GM19035 (cell line): ENCODE measurements around the gene HOXA5.

Experiments used
- ATAC-seq: cut with Tn5 transposase; IDR thresholded peaks from one replicate; pipeline ENCODE4 v1.9.1; 2021; ENCODE audit not compliant: unreplicated experiment

Gene HOXA5

GRCh38 chr7:27137640-27138315, 5.7 kb downstream of the HOXA5 start:
- ATAC-seq, result no peak

DNA sequence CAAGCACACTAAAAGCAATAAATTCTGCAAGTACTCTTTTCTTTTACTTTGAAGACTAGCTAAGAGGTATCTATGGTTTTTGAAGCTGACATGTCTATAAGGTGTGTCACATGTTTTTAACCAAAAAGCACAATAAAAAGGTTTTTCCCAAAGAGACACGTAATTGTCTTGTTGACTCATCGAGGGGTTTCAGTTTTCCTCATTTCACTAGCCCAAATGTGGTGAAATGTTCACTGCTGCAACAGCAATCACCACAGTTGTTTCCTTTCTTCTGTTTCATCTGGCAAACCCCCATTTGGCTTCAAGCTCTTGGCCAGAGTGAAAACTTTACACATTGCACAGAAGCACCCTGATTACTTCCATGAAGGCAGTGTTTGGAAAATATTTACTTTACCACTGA, 9.1 kb downstream of the HOXA5 start:
- no peak for ATAC-seq

- ATAC-seq, result no peak
These were observed 9.9 kb downstream of the HOXA5 start for GRCh38 chr7:27133409-27134231.

GRCh38 chr7:27132978-27133377, 10.5 kb downstream of the HOXA5 start:
- no peak for ATAC-seq

GRCh38 chr7:27132214-27132613, 11.3 kb downstream of the HOXA5 start:
- ATAC-seq, result no peak

DNA sequence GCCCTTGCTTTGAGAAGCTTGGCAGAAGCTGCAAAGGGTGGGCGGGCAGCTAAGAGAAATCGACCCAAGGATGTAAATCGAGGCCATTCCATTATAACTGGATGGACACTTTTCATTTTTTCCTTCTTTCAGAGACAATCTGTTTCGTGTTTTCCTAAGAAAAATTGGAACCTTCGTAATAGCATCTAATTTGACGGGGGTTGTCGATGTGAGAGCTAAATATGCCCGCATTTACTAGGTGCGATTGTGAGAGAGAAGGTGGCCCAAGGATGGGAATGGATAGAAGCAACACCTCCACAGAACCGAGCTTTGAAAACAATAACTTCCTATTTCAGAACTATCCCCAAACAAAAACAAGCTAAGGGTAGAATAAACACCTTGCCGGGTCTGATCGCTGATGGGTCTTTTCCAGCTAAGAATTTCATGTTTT, 12.1 kb downstream of the HOXA5 start:
- ATAC-seq, result no peak

DNA sequence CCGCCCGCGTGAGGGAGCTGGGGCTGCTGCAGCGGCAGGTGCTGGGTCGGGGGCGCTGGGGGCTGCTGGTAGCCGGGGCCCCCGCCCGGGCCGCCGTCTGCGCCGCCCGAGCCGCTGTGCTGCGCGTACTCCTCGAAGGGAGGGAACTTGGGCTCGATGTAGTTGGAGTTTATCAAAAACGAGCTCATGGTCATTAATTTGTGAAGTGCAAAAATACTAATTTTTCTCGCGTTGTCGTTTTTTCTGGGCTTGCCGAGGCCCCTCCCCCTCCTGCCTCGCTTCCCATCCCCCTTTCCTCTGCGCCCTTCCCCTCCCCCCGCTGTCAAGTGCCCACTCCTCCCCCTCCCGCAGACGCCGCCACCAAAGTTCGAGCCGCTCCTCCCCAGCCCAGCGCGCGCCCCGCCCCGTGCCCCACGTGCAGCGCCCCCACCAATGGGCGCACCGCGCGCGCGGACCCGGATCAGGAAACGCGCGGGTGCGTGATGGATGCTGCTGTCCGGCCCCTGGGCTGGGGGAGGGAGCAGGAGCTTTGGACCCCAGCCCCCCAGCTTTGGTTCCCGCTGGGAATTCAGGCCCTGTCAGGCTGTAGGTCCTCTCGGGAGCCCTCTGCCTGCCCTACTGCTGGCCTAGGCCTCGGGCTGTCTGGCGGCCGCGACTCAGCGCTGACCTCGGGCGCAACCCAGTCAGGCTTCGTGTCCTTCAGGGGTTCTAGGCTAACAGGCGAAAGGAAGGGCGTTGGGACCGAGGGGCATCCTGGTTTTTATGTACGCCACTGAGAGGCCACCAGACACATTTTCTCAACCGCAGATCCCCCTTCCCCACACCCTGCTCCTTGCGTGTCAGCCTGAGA, 12.7 kb downstream of the HOXA5 start, which contains the start of gene HOXA4:
TSS of gene HOXA4 (minus strand) at position 218 of the 850 bp plus-strand sequence. CDS start at position 194, 24 bp downstream.
- ATAC-seq, result no peak

DNA sequence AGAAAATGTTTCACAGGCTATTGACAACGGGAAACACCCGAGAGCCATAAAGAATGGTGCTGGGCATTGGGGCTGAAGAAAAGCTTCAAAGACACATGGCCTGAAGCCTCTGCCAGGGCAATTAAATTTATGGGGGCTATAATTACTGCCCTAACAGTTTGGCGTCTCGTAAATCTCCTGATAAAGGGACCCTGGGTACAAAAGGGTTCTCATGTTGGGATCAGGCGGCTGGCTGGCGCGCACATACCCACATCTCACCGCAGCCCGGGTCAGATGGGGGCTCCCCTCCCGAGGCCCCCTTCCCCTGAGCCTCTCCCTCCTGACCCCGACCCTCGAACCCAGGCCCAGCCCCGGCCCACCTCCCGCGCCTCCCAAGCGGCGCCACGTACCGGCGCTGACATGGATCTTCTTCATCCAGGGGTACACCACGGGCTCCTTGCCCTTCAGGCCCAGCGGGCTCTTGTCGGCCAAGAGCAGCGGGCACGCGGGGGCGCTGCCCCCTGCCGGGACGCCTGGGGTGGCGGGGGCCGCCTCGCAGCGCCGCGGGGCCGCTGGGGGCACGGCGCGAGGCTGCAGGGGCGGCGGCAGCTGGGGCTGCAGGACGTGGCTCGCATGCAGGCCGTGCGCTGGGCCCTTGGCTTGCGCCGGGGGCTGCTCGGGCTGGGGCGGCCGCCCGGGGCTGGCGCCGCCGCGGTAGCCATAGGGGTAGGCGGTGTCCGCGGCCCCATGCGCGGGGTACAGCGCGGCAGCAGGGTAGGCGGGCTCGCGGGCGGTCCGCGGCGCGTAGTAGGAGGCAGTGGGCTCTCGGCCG, 13.5 kb downstream of the HOXA5 start:
- ATAC-seq, result no peak

DNA sequence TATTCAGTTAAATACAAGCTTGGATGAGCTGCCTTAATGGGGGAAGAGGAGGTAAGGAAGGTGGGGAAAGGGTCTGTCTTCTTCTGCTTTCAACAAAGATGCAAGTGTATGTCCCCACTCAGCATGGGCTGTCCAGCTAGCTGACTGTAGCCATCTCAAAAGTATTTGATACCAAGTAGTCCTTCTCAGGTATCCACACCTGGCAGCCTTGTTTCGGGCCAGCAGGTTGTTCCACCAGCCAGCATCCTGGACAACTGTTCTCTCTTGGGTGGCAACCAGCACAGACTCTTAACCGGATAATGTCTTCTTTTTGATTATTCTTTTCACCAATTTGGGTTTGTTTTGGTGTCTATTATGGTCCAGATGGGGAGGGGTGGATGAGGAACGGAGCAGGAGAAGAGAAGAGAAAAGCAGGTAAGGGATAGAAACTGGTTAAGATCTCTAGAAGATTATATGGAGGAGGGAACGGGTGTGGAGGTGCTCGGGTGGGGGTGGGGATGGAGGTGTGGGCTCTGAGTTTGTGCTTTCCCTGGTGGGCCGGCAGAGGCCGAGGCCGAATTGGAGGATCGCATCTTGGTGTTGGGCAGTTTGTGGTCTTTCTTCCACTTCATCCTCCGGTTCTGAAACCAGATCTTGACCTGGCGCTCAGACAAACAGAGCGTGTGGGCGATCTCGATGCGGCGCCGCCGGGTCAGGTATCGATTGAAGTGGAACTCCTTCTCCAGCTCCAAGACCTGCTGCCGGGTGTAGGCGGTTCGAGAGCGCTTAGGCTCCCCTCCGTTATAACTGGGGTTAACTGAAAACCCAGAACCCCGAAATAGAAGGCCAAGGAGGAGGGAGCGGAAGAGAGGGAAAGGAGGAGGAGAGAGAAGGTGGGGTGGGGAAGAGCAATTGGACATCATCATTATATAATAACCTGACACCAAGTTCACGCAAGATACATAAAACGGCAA, 14.4 kb downstream of the HOXA5 start:
- no peak for ATAC-seq

DNA sequence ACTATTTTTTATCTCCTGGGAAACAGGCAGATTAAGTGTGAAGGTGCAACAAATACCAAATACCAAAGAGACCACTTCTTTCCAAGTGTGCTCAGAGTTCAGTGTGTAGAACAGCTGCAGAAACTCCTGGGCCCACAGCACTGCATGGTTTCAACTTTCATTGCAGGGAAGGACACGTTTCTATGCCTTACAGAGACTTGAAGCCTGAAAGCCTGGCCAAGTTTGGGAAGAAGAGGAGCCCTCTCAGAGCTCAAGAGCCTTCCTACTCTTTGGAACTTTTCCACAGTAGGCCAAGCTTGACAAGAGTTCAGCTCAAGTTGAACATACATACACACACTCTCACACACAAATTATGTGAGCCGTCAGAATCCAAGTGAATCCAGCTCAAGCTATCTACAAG, 15.4 kb downstream of the HOXA5 start:
- no peak for ATAC-seq

DNA sequence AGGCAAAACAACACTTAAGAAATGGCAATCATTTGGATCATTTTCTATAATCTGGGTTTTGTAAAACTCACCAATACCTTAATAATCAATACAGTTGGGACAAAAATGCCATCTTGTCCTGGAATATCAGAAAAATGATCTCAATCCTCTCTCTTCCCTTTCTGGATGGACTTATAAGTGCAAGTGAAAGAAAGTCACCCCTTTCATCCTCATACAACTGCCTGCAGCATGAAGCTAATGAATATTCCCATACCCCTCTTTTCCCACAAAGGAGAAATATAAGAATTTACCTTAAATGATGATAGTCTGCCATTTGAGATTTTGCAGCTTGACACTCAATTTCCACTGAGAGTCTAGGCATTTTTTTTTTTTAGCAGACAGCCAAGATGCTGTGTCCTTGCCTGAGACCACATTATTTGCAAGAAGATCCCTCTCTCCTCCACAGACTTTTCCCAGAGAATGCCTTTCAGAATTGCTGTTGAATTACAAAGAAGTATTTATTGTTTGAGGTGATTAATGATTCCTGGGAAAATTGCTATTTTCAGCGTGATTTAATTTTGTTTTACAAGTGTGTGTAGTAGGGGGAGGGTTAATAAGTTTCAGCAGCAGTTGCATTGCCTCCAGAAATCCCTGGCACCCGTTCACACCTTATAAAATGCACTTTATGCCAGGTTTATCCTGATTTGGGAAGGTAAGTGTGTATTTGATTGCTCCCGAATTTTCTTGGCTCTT, 16.7 kb downstream of the HOXA5 start:
- no peak for ATAC-seq

GRCh38 chr7:27125986-27126394, 17.5 kb downstream of the HOXA5 start:
- ATAC-seq, result no peak

- no peak for ATAC-seq
These were observed 18.4 kb downstream of the HOXA5 start for GRCh38 chr7:27124902-27125689.

DNA sequence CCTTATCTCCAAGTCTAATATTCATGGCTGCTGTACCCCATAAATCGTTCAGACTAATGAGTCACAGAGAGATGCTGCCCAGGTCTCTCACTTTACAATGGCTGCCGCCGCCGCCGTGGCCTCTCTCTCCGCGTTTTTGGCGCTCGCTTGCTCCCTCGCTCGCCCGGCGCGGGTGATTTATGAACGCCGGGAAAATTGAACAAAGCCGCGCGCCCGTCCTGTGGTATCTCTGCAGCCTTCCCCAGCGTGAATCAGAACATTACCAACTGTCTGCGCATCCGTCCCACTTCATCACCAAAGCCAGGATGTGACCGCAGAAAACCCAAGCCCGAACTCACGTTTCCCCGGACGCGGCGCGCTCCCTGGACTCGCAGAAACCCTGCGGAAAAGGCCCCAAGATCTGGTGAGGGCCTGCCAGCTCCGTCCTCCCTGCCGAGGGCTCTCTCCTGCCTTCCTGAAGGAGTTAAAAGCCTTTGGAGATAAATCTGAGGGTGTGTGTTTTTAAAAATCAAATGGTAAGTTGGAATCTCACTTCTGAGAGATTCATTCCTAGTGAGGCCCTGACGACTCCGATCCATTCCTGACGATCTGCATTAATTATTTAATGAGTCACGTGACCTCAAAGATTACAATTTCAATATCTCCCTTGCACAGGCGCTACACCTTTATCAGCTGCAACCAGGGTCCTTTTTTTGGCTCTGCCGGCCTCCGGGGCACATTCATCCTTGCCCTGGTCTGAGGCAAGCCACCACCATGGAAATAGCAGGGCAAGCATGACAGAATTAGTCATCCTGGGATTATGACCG, 19.2 kb downstream of the HOXA5 start:
- ATAC-seq, result no peak

GRCh38 chr7:27123477-27124053, 19.9 kb downstream of the HOXA5 start:
- no peak for ATAC-seq

DNA sequence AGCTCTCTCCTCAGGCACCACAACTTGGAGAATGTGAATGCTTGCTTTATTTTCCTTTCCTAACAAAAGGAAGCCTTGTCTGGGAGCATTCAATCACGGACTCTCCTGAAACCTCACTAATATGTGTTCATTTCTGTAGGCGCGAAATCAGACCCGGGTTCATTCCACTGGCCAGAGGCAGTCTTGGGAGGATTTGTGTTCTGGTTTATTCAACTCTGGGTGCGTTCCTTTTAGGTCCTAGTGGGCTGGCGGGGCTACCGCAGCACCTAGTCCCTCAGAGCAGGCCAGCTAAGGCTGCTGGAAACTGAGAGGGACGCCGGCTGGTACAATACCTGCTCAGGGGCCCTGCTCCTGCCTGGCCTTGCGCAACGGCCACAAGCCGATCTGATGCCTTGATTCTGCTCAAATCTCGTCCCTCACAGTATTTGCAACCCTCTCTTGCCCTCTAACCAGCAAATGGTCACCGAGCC, 20.4 kb downstream of the HOXA5 start:
- no peak for ATAC-seq
